Activated T-helper 2 cell treated with anti-CD3 and anti-CD28 coated beads, Interferon-gamma antibody, Interleukin-2, Interleukin-4, amounts not matched to agents 10 μg/mL and 5 μg/mL and 100 μg/mL, durations not matched to agents 14 hours and 24 hours and 36 hours (primary cell): Measurements from ENCODE around the gene AFDN. TPM values are rescaled to one million over a fixed set of nuclear protein-coding genes. Genes with fewer than 3 reads are reported as not detected.

Experiments used
- DNase-seq: peaks from one replicate; pipeline ENCODE4 v3.0.0; 2021; ENCODE audit warnings: low spot score
- H3K27ac Mint-ChIP-seq: one replicate; pipeline ENCODE4 v1.8.0; 2021; ENCODE audit warnings: mixed read lengths
- H3K27me3 Mint-ChIP-seq: one replicate; pipeline ENCODE4 v1.8.0; 2021; ENCODE audit warnings: low read depth, mixed read lengths
- H3K36me3 Mint-ChIP-seq: one replicate; pipeline ENCODE4 v1.8.0; 2021; ENCODE audit warnings: low read depth, mixed read lengths
- H3K4me1 Mint-ChIP-seq: one replicate; pipeline ENCODE4 v1.8.0; 2021; ENCODE audit warnings: low read depth, mixed read lengths
- H3K4me3 Mint-ChIP-seq: one replicate; pipeline ENCODE4 v1.8.0; 2021; ENCODE audit warnings: low read depth, mild to moderate bottlenecking, moderate library complexity, mixed read lengths
- H3K9me3 Mint-ChIP-seq: one replicate; pipeline ENCODE4 v1.8.0; 2021; ENCODE audit warnings: mixed read lengths
- intact Hi-C: fragments of 100-400 bp; cut with micrococcal nuclease; formaldehyde crosslinking; loops from one replicate; pipeline ENCODE4 v1.15.1; 2023
- total RNA-seq: library from RNA; stranded (reverse); gene quantifications from 2 replicates; pipeline ENCODE4 v1.2.3, GENCODE V29; 2022

The AFDN gene
- total RNA-seq, 1 donor from 2014 or later: 28.2 TPM

DNA sequence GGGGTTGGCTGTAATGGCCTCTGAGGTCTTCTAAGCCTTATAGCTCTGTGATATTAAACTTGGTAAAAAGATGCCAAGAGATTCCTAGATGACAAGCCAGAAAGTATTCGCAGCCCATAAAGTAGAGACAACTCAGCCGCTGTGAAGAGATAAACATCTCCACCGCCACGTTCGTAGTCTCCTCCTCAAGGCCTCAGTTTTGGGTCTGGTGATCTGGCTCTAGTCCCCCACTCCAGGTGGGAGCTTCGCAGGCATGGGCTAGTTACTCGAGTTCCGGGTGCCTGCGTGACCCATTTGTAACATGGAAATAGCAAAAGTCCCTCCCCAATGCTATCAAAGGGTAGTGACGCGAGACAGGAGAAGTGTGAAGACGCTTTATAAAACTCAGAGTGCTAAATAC, 28.3 kb upstream of the AFDN start:
- H3K4me3 Mint-ChIP-seq: no peak overlapping the region
- intact Hi-C loops: no loop called here
- DNase-seq: no peak
- H3K27me3 Mint-ChIP-seq: peaks cover 60% of the 10 kb centered on the region
- H3K36me3 Mint-ChIP-seq: no peaks in the 10 kb centered on the region
- no peaks in the 10 kb centered on the region for H3K9me3 Mint-ChIP-seq
- H3K27ac Mint-ChIP-seq: no peak overlapping the region
- H3K4me1 Mint-ChIP-seq: no peaks in the 10 kb centered on the region

GRCh38 chr6:167799033-167799821, 27.5 kb upstream of the AFDN start:
- no peaks in the 10 kb centered on the region for H3K9me3 Mint-ChIP-seq
- no peak overlapping the region for H3K4me3 Mint-ChIP-seq
- no peak overlapping the region for H3K27ac Mint-ChIP-seq
- H3K27me3 Mint-ChIP-seq: peaks cover 54% of the 10 kb centered on the region
- no peak for DNase-seq
- H3K36me3 Mint-ChIP-seq: no peaks in the 10 kb centered on the region
- no peaks in the 10 kb centered on the region for H3K4me1 Mint-ChIP-seq
- intact Hi-C loops: no loop called here

- Mint-ChIP-seq H3K27ac (no peak overlapping the region), H3K4me1 (no peaks in the 10 kb centered on the region), H3K36me3 (no peaks in the 10 kb centered on the region), H3K9me3 (no peaks in the 10 kb centered on the region), H3K4me3 (no peak overlapping the region), H3K27me3 (peaks cover 44% of the 10 kb centered on the region)
- no peak for DNase-seq
- intact Hi-C loops: no loop called here
Measured at GRCh38 chr6:167800549-167800948, 26.2 kb upstream of the AFDN start.

GRCh38 chr6:167801263-167801662, 25.4 kb upstream of the AFDN start:
- no peak for DNase-seq
- Mint-ChIP-seq H3K9me3 (no peaks in the 10 kb centered on the region), H3K27me3 (peaks cover 40% of the 10 kb centered on the region), H3K4me3 (no peak overlapping the region), H3K27ac (no peak overlapping the region), H3K36me3 (no peaks in the 10 kb centered on the region), H3K4me1 (no peaks in the 10 kb centered on the region)
- intact Hi-C loops: no loop called here

DNA sequence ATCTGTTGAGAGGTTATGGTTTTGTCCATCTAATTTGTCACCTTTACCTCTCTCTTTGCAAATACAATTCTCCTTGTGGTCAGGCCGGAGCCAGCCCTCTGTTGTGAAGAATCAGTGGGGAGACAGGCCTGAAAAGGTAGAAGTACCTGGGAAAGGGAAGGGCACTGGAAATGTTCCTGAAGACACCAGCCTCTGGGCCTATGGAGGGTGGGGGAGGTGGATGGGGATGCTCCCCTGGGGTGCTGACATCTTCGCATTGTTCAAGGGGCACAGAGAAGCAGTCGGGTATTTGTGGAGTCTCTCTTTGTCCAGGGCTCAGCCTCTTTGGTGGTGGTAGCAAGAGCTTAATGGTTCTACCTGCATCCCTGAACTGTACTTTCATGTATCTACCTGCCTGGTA, 24.4 kb upstream of the AFDN start:
- intact Hi-C loops: no loop called here
- Mint-ChIP-seq H3K4me1 (no peaks in the 10 kb centered on the region), H3K36me3 (no peaks in the 10 kb centered on the region), H3K27me3 (peaks cover 36% of the 10 kb centered on the region), H3K9me3 (no peaks in the 10 kb centered on the region), H3K27ac (no peak overlapping the region), H3K4me3 (no peak overlapping the region)
- no peak for DNase-seq

GRCh38 chr6:167803816-167804215, 22.9 kb upstream of the AFDN start:
- intact Hi-C loops: no loop called here
- no peak for DNase-seq
- H3K4me3 Mint-ChIP-seq: no peak overlapping the region
- no peak overlapping the region for H3K27ac Mint-ChIP-seq
- no peaks in the 10 kb centered on the region for H3K4me1 Mint-ChIP-seq
- H3K9me3 Mint-ChIP-seq: no peaks in the 10 kb centered on the region
- H3K27me3 Mint-ChIP-seq: peaks cover 30% of the 10 kb centered on the region
- H3K36me3 Mint-ChIP-seq: no peaks in the 10 kb centered on the region

DNA sequence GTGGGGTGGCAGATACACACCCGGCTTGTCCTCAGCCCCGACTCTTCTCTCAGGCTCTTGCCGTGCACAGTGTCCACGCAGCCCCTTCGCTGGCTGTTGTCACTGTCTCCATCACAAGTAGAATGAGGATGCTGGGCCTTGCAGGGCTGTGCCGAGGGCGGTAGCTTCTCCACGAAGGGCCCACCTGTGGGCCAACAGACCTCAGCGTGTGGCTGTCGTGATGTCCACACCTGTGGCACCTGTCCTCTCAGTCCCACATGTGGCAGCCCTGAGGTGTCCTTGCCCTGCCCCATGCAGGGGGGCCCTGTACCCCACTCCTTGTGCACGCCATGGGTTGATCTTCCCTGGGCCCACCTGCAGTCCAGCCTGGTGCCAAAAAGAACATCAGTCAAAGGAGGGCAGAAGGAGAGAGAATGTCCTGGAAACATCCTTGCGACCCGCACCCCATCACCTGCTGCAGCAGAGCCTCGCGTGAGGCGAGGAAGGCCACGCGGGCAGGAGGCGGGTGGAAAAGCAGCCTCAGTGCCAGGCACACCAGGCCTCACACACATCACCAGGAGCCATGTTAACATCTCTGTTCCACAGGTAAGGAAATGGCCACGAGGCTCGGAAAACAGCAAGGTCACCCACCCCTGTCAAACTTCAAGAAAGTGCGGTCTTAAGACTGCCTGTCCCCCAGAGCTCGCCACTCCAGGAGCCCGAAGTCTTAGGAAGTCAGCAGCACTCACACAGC, 22.3 kb upstream of the AFDN start:
- Mint-ChIP-seq H3K36me3 (no peaks in the 10 kb centered on the region), H3K9me3 (no peaks in the 10 kb centered on the region), H3K4me3 (no peak overlapping the region), H3K27ac (no peak overlapping the region), H3K27me3 (peaks cover 28% of the 10 kb centered on the region), H3K4me1 (no peaks in the 10 kb centered on the region)
- intact Hi-C loops: no loop called here
- DNase-seq: no peak

DNA sequence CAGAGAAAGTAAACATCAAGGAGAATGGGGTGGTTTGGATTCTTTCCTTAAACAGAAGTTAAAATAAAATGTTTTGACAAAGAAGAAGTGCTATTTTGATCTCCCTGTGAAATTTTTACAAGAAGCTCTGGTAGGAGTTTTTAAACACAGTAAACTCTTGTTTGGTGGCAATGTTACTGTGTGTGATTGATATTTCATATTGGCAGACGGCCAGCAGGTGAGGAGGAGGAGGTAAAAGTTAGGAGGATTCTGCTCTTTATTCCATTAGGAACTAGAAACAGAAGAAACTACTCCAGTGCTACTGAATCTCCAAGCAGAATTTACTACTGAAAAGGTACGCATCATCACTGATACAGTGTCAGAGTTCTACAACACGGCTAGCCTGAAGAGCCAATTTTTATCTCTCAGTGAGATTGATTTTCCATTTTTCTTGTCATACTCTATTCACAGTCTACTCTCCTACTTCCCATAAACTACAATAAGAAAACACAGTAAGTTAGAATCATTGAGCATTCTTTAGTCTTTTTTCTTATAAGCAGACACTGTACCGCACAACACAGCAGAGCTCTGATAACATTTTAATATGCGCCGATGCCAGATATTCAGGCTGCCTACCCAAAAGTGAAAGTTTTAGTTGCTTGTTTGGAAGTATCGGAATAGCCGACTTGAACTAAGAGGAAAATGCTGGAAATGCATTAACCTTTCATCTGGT, 21.2 kb upstream of the AFDN start:
- Mint-ChIP-seq H3K4me3 (no peak overlapping the region), H3K27ac (no peak overlapping the region), H3K4me1 (no peaks in the 10 kb centered on the region), H3K9me3 (no peaks in the 10 kb centered on the region), H3K27me3 (peaks cover 28% of the 10 kb centered on the region), H3K36me3 (no peaks in the 10 kb centered on the region)
- intact Hi-C loops: no loop called here
- DNase-seq: no peak

DNA sequence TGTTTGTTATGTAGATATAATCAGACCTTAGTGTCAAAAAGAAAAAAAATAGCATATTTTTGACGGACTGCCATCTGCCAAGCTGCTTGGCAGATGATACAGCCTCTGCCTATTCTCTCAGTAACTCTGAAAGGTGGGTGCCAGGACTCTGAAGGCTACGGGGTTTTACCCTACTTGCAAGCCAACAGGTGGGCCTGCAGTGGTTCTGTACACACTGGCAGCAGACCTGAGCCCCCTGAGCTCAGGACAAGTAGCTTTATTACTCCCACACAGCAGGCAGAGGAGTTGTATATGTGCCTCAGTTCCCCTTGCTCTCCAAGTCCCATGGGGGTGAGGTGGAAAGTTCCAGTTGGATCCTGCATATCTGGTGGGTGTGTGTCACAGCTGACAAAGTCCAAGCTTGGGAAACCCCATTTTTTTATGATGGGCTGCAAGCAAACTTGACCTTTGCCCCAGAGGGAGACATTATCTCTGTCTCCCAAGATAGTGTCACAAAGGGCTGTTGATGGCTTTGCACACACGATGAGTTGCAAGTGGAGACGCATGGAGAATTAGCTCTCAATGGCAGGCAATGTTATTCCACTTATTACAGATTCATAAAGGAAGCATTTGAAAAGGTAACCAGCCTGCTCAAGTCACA, 20.5 kb upstream of the AFDN start:
- DNase-seq: no peak
- no peaks in the 10 kb centered on the region for H3K36me3 Mint-ChIP-seq
- peaks cover 30% of the 10 kb centered on the region for H3K27me3 Mint-ChIP-seq
- no peaks in the 10 kb centered on the region for H3K4me1 Mint-ChIP-seq
- no peak overlapping the region for H3K27ac Mint-ChIP-seq
- no peaks in the 10 kb centered on the region for H3K9me3 Mint-ChIP-seq
- no peak overlapping the region for H3K4me3 Mint-ChIP-seq
- intact Hi-C loops: no loop called here

DNA sequence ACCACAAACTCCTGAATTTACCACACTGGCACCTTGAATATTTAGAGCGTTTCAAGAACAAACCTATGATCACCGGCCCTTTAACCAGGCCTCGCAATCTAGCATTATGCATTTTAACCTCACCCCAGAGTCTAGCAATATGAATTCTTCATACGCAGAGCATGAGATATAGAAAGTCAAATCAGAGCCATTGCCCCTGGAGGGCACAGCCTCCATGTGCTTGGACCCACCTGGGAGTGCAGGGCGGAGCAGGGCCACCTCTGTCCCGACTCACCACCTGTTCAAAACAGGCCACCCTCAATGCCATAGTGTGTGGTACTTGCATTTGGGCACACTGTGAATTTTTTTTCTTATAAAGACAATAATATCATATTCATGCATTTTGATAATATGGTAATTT, 19.5 kb upstream of the AFDN start:
- Mint-ChIP-seq H3K27ac (no peak overlapping the region), H3K4me1 (no peaks in the 10 kb centered on the region), H3K9me3 (no peaks in the 10 kb centered on the region), H3K27me3 (peaks cover 25% of the 10 kb centered on the region), H3K36me3 (no peaks in the 10 kb centered on the region), H3K4me3 (no peak overlapping the region)
- no peak for DNase-seq
- intact Hi-C loops: no loop called here

DNA sequence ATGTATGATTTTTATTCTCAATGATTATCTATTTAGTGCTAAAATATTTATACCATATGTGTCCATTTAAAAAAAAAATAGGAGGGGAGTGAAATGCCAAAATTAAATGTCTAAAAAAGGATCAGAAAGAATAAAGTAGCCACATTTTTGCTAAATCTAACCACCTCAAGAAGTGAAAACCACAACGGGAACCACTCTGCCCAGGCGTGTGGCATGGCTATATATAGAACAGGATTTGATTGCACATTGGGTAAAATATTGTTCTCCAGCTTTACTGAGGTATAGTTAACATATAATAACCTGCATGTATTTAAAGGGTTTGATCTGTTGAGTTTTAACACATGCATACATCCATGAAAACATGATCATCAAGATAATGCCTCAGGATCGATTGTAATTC, 19.0 kb upstream of the AFDN start:
- H3K27ac Mint-ChIP-seq: no peak overlapping the region
- H3K27me3 Mint-ChIP-seq: peaks cover 23% of the 10 kb centered on the region
- H3K36me3 Mint-ChIP-seq: no peaks in the 10 kb centered on the region
- intact Hi-C loops: no loop called here
- DNase-seq: no peak
- H3K4me3 Mint-ChIP-seq: no peak overlapping the region
- H3K4me1 Mint-ChIP-seq: no peaks in the 10 kb centered on the region
- H3K9me3 Mint-ChIP-seq: no peaks in the 10 kb centered on the region

DNA sequence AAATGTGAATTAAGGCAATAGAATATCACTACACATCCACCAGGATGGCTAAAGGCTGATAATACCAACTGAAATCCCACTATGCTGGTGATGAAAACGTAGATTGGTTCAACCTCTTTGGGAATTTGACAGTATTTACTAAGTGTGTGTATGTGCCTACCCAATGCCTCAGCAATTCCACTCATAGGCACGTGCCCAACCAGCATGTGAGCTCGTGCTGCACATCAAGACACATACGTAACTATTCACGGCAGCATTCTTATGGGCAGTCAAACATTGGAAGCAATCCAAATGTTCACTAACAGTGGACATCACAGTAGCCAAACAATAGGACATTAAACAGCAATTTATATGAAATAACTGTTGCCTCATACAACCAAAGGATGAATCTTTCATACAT, 15.7 kb upstream of the AFDN start:
- no peaks in the 10 kb centered on the region for H3K9me3 Mint-ChIP-seq
- DNase-seq: no peak
- H3K27me3 Mint-ChIP-seq: peaks cover 17% of the 10 kb centered on the region
- no peaks in the 10 kb centered on the region for H3K36me3 Mint-ChIP-seq
- no peak overlapping the region for H3K27ac Mint-ChIP-seq
- no peak overlapping the region for H3K4me3 Mint-ChIP-seq
- H3K4me1 Mint-ChIP-seq: no peaks in the 10 kb centered on the region
- intact Hi-C loops: no loop called here
